HEK293 (cell line): Measurements from ENCODE around the gene HECTD4.

ENCODE experiments used
- CTCF ChIA-PET: fragments of 350-600 bp; formaldehyde crosslinking; extraction: SDS; loops from one replicate; lab custom pipeline; 2021; ENCODE audit warnings: antibody characterized with exemption; lab: Yijun Ruan, JAX
- POLR2A ChIA-PET: fragments of 300-600 bp; formaldehyde crosslinking; extraction: SDS; loops from one replicate; lab custom pipeline; 2020; ENCODE audit warnings: antibody characterized with exemption, inconsistent platforms; lab: Yijun Ruan, JAX
- H3K27ac ChIP-seq: fragments of 200-500 bp; sonication (Bioruptor generic); 2 replicates; pipeline ENCODE4 v1.5.1; 2014; ENCODE audit warnings: low read depth, low read length, control low read depth, inconsistent platforms; ENCODE audit errors: extremely low read depth
- H3K36me3 ChIP-seq, 2 experiments: fragments of 200-500 bp in 1 of 2; sonication (Bioruptor generic) in 1 of 2; 1 replicate in 1 of 2; 2 replicates in 1 of 2; pipeline ENCODE4 v1.5.1; 2014 to 2017; ENCODE audit warnings: inconsistent platforms in 2 of 2, low read length in 2 of 2; ENCODE audit not compliant: control insufficient read depth in 2 of 2, insufficient read depth in 1 of 2
- H3K4me1 ChIP-seq: fragments of 200-500 bp; sonication (Bioruptor generic); 2 replicates; pipeline ENCODE4 v1.5.1; 2014; ENCODE audit warnings: mild to moderate bottlenecking, low read length, inconsistent platforms; ENCODE audit not compliant: control insufficient read depth, insufficient read depth
- H3K4me3 ChIP-seq: 2 replicates; pipeline ENCODE4 v1.5.1; 2011; ENCODE audit warnings: low read depth, mild to moderate bottlenecking, control low read depth, low read length, moderate library complexity
- H3K9me3 ChIP-seq: fragments of 200-500 bp; sonication (Bioruptor generic); 2 replicates; pipeline ENCODE4 v1.5.1; 2014; ENCODE audit warnings: low read depth, low read length, inconsistent platforms; ENCODE audit not compliant: control insufficient read depth, insufficient read depth
- ZBTB1 ChIP-seq: fragments of 450-650 bp; formaldehyde crosslinking; IDR thresholded peaks from 2 replicates; pipeline ENCODE4 v1.5.1; 2016; ENCODE audit warnings: missing biosample characterization, missing genetic modification characterization
- ZFHX2 ChIP-seq: fragments of 450-650 bp; formaldehyde crosslinking; conservative IDR thresholded peaks from 2 replicates; pipeline ENCODE4 v1.5.1; 2016; ENCODE audit warnings: missing biosample characterization, missing genetic modification characterization
- ZNF121 ChIP-seq: fragments of 450-650 bp; formaldehyde crosslinking; IDR thresholded peaks from 2 replicates; pipeline ENCODE4 v1.5.1; 2016; ENCODE audit warnings: missing biosample characterization, missing genetic modification characterization
- ZNF169 ChIP-seq: fragments of 450-650 bp; formaldehyde crosslinking; IDR thresholded peaks from 2 replicates; pipeline ENCODE4 v1.5.1; 2016; ENCODE audit warnings: missing biosample characterization, missing genetic modification characterization
- ZNF202 ChIP-seq: fragments of 450-650 bp; formaldehyde crosslinking; IDR thresholded peaks from 2 replicates; pipeline ENCODE4 v1.5.1; 2016; ENCODE audit warnings: missing biosample characterization, missing genetic modification characterization, borderline replicate concordance
- ZNF529 ChIP-seq: fragments of 450-650 bp; formaldehyde crosslinking; IDR thresholded peaks from 2 replicates; pipeline ENCODE4 v1.5.1; 2017; ENCODE audit warnings: missing genetic modification characterization, missing biosample characterization; ENCODE audit not compliant: insufficient replicate concordance
- ZNF548 ChIP-seq: fragments of 450-650 bp; formaldehyde crosslinking; IDR thresholded peaks from 2 replicates; pipeline ENCODE4 v1.5.1; 2016; ENCODE audit warnings: missing biosample characterization, missing genetic modification characterization
- ZNF571 ChIP-seq: fragments of 450-650 bp; formaldehyde crosslinking; IDR thresholded peaks from 2 replicates; pipeline ENCODE4 v1.5.0; 2017; ENCODE audit warnings: missing biosample characterization, missing genetic modification characterization
- ZNF747 ChIP-seq: fragments of 450-650 bp; formaldehyde crosslinking; IDR thresholded peaks from 2 replicates; pipeline ENCODE4 v1.5.1; 2016; ENCODE audit warnings: missing biosample characterization, missing genetic modification characterization
- ZNF791 ChIP-seq: fragments of 450-650 bp; formaldehyde crosslinking; IDR thresholded peaks from 2 replicates; pipeline ENCODE4 v1.5.1; 2016; ENCODE audit warnings: missing biosample characterization, missing genetic modification characterization
- TF ChIP-seq, protein P1 (sequence below): fragments of 450-650 bp; formaldehyde crosslinking; IDR thresholded peaks from 2 replicates; pipeline ENCODE4 v1.5.1; 2016; ENCODE audit warnings: missing biosample characterization, missing genetic modification characterization, low read depth
- TF ChIP-seq, protein P2 (sequence below): fragments of 450-650 bp; formaldehyde crosslinking; IDR thresholded peaks from 2 replicates; pipeline ENCODE4 v1.5.1; 2016; ENCODE audit warnings: missing biosample characterization, missing genetic modification characterization
- TF ChIP-seq, protein P3 (sequence below): fragments of 450-650 bp; formaldehyde crosslinking; IDR thresholded peaks from 2 replicates; pipeline ENCODE4 v1.5.1; 2016; ENCODE audit warnings: missing biosample characterization, missing genetic modification characterization

HECTD4 gene

DNA sequence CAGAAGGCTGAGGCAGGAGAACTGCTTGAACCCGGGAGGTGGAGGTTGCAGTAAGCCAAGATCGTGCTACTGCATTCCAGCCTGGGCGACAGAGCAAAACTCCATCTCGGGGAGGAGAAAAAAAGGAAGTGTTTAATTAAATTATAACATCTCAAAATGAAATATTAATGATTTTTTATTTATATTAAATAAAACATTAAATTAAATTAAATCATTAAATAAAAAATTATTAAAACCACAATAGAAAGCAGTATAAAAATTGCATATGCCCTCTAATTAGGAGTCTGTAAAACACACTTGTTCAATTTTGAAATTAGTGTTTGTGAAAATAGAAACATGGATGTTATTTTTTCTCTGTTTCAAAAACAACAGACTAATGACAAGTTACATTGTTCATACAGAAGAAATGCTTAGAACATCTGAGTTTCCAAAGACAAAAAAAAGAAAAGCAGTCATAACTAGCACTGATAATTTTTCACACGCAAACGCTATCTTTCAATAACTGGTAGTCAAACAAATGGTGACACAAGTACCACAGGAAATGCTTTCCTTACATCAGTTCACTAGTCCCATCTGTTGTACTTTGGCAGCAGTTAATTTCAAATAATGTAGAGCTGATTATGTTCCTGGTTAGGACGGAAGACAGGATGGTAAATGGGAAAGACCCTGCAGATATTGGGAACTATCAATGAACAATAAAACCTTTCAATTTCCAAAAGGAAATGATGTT, 54.9 kb downstream of the HECTD4 start:
- Histone ChIP-seq H3K9me3 (no peaks in the 10 kb centered on the region), H3K36me3 (no peaks in the 10 kb centered on the region), H3K4me1 (peaks cover 5% of the 10 kb centered on the region; the same call in 1 of the 2 replicates), H3K27ac (no peak overlapping the region), H3K4me3 (no peak overlapping the region)
- ChIA-PET POLR2A (no interaction called here), CTCF (no interaction called here)
- TF ChIP-seq, protein P1, sequence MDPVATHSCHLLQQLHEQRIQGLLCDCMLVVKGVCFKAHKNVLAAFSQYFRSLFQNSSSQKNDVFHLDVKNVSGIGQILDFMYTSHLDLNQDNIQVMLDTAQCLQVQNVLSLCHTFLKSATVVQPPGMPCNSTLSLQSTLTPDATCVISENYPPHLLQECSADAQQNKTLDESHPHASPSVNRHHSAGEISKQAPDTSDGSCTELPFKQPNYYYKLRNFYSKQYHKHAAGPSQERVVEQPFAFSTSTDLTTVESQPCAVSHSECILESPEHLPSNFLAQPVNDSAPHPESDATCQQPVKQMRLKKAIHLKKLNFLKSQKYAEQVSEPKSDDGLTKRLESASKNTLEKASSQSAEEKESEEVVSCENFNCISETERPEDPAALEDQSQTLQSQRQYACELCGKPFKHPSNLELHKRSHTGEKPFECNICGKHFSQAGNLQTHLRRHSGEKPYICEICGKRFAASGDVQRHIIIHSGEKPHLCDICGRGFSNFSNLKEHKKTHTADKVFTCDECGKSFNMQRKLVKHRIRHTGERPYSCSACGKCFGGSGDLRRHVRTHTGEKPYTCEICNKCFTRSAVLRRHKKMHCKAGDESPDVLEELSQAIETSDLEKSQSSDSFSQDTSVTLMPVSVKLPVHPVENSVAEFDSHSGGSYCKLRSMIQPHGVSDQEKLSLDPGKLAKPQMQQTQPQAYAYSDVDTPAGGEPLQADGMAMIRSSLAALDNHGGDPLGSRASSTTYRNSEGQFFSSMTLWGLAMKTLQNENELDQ (tag by site-specific recombination): no peak
- no peak for TF ChIP-seq ZNF529 (tag by site-specific recombination)
- TF ChIP-seq ZNF747 (tag by site-specific recombination): no peak
- TF ChIP-seq, protein P2, sequence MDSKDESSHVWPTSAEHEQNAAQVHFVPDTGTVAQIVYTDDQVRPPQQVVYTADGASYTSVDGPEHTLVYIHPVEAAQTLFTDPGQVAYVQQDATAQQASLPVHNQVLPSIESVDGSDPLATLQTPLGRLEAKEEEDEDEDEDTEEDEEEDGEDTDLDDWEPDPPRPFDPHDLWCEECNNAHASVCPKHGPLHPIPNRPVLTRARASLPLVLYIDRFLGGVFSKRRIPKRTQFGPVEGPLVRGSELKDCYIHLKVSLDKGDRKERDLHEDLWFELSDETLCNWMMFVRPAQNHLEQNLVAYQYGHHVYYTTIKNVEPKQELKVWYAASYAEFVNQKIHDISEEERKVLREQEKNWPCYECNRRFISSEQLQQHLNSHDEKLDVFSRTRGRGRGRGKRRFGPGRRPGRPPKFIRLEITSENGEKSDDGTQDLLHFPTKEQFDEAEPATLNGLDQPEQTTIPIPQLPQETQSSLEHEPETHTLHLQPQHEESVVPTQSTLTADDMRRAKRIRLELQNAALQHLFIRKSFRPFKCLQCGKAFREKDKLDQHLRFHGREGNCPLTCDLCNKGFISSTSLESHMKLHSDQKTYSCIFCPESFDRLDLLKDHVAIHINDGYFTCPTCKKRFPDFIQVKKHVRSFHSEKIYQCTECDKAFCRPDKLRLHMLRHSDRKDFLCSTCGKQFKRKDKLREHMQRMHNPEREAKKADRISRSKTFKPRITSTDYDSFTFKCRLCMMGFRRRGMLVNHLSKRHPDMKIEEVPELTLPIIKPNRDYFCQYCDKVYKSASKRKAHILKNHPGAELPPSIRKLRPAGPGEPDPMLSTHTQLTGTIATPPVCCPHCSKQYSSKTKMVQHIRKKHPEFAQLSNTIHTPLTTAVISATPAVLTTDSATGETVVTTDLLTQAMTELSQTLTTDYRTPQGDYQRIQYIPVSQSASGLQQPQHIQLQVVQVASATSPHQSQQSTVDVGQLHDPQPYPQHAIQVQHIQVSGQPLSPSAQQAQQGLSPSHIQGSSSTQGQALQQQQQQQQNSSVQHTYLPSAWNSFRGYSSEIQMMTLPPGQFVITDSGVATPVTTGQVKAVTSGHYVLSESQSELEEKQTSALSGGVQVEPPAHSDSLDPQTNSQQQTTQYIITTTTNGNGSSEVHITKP (tag by site-specific recombination): no peak
- no peak for TF ChIP-seq ZNF791 (tag by site-specific recombination)
- TF ChIP-seq ZNF571 (tag by site-specific recombination): no peak
- TF ChIP-seq, protein P3, sequence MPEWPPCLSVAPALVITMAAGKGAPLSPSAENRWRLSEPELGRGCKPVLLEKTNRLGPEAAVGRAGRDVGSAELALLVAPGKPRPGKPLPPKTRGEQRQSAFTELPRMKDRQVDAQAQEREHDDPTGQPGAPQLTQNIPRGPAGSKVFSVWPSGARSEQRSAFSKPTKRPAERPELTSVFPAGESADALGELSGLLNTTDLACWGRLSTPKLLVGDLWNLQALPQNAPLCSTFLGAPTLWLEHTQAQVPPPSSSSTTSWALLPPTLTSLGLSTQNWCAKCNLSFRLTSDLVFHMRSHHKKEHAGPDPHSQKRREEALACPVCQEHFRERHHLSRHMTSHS: no peak
- no peak for TF ChIP-seq ZNF548 (tag by site-specific recombination)
- TF ChIP-seq ZBTB1 (tag by site-specific recombination): no peak
- TF ChIP-seq ZNF121 (tag by site-specific recombination): no peak

DNA sequence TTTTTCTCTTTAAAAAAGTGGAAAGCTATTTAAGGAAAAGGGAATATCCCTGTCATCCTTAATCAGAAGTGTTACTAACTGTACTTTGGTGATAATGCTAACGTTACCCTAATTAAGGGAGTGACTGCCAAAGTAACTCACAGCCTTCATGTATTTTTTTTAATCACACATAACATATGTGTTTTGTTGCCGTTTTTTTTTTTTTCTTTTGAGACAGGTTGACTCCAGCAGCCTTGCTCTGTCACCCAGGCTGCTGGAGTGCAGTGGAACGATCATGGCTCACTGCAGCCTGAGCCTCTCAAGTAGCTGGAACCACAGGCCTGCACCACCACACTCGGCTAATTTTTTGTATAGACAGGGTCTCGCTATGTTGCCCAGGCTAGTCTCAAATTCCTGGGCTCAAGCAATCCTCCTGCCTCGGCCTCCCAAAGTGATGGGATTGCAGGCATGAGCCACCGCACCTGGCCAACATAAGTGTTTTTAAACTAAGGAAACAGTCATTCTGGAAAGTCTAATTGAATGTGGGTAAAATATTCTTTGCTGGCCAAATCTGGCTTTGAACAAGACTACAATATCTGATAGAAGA, 56.5 kb downstream of the HECTD4 start:
- H3K4me1 ChIP-seq: peaks cover 5% of the 10 kb centered on the region; the same call in 1 of the 2 replicates
- no peak for TF ChIP-seq ZNF169 (tag by site-specific recombination)
- TF ChIP-seq ZNF202 (tag by site-specific recombination): no peak
- no peak for TF ChIP-seq ZFHX2 (tag by site-specific recombination)
- 0 out of 2 replicates have a peak, but pooled peaks have one; percentile 27 for TF ChIP-seq ZNF121 (tag by site-specific recombination)
- TF ChIP-seq, all 188 proteins: peak for 1
- Histone ChIP-seq H3K9me3 (no peaks in the 10 kb centered on the region), H3K36me3 (no peaks in the 10 kb centered on the region), H3K4me3 (no peak overlapping the region), H3K27ac (no peak overlapping the region)
- CTCF ChIA-PET: interaction anchor here (0.7 to 1.8 kb wide), 3 partner anchors 62 to 382 kb away, joined by 3 to 6 read pairs (median 4); no protein-coding TSS in a partner anchor
- POLR2A ChIA-PET: no interaction called here
